MV-4-11 (cell line): Measurements from ENCODE around the gene DTWD2.
A peak's percentile ranks its signal among the peaks of the same experiment; 100 is the strongest.
"Not testable (repeated sequence)": the region's sequence is repeated elsewhere in the genome, so short reads cannot be mapped to it uniquely, and the experiment has no call there.

ENCODE experiments used
- DNase-seq: peaks from one replicate; lab custom pipeline; 2025; lab: John Stamatoyannopoulos, UW

DTWD2 gene

DNA sequence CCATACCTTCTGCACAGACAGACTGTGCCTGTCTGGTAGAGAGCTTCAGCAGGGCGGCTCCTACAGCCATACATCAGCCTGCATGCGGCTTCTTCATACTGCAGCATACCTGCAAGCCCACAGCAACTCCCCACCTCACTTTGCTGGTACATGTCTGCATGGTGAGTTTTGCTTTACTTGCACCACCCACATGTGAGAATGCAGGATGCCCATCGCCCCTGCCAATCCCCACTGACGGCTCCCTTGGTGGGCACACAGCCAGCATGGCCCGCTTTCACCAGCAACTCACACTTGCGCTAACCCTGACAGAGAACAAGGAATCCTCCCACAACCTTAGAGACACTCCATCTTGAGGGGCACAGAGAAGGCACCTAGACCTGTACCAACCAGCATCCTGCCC, 114.9 kb downstream of the DTWD2 start:
- no peak for DNase-seq

DNA sequence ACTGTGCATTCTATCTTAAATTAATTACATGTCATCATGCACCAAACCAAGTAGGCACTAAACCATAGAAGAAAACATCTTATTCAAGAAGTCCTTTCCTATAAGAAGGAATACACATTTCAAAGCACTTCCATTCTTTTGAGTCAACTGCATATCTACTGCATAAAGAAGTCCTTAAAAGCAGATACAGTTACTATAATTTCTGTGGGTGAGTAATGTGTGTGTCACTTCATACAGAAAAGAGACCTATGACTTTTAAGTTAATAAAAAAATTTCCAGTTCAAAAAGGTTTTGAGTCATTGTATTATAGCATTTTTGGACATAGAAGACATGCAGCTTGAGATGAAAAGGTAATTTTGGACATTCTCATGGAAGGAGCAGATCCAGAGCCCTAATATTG, 125.0 kb downstream of the DTWD2 start:
- DNase-seq, result no peak

DNA sequence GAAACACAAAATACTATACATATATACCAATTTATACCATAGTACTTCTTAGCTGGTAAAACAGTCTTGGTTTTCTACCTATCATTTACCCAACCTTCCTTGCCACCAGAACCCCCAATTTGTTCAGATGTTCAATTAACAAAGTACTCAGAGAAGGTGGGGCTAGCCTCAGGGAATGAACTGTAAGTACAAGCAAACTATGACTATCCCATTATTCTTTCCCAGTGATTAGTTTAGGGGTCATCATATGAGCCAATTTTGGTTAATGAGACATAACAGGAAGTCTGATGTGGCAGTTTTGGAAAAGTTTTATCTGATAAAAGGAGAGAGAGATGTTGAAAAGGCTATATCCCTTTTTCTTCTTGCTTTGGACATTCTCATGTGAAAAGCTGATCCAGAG, 125.8 kb downstream of the DTWD2 start:
- no peak for DNase-seq

DNA sequence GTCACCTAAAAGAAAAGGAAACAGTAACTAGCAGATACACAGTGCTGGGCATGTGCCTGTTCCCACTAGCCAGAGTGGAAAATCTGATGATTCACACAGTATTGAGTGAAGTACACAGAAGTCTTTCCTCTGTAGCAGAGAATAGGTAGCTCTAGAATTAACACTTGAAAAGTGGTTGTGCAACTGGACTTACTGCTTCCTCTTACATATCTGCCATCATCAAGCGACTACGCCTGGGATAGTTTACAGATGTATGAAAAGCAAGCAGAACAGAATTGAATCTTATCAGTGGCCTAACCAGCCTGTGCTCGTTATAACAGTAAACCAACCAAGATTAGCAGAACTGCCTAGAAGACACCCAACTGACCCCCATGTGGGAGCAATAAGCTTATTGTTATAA, 130.6 kb downstream of the DTWD2 start:
- DNase-seq, result peak; percentile 96

DNA sequence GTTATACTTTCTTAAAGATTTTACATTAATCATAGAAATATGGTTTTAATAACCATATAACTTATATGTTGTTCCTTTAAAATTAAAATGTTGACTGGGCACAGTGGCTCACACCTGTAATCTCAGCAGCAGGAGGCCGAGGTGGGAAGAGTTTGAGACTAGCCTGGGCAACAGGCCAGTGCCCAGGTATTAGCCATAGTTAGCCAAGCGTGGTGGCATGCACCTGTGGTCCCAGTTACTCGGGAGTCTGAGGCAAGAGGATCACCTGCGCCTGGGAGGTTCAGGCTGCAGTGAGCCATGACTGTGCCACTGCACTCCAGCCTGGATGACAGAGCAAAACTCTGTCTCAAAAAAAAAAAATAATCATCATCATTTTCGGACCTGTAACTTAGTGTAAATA, 133.5 kb downstream of the DTWD2 start:
- no peak for DNase-seq

DNA sequence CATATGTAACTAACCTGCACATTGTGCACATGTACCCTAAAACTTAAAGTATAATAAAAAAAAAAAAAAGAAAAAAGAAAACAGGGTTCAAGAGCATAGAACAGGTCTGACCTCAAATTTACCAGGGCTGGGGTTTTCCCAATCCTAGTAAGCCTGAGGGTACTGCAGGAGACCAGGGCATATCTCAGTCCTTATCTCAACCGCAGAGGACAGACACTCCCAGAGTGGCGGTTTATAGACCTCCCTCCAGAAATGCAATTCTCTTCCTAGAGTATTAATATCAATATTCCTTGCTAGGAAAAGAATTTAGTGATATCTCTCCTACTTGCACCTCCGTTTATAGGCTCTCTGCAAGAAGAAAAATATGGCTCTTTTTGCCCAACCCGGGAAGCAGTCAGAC, 136.6 kb downstream of the DTWD2 start:
- DNase-seq, result not testable (repeated sequence)

DNA sequence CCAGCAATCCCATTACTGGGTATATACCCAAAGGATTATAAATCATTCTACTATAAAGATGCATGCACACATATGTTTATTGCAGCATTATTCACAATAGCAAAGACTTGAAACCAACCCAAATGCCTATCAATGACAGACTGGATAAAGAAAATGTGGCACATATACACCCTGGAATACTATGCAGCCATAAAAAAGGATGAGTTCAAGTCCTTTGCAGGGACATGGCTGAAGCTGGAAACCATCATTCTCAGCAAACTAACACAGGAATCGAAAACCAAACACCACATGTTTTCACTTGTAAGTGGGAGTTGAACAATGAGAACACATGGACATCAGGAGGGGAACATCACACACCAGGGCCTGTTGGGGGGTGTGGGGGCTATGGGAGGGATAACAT, 138.8 kb downstream of the DTWD2 start:
- DNase-seq, result not testable (repeated sequence)

DNA sequence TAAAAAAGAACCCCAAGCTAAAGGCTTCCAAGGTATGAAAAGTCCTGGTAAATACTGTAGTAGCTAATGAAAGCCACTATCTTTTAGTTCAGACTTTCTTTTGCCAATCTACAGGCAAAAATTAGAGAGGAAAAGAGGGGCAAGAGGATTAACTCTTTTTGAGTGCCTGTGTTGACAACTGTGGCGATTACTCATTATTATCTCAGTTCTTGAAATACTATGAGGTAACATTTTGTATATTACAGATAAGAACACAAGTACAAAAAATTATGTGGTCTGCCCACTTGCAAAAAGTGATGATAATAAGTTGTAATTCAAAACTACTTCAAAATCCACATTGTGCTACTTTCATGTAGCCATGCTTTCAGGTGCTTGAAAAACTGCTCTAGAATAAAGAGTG, 144.0 kb downstream of the DTWD2 start:
- no peak for DNase-seq

DNA sequence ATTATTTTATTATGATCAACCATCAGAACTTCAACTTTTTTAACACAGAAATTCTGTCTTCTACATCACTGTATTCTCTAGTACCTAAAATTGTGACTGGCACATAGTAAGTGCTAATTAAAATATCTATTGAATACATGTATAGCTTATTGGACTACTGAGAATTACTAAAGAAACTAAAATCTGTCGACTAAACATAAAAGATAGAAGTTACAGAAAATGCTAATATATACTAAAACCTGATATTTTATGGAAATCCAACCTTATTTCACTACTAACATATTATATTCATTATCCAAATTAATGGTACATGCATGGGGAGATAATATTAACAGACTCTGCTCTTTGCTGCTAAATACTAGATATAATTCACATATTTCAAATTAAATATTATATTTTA, 153.6 kb downstream of the DTWD2 start:
- no peak for DNase-seq

DNA sequence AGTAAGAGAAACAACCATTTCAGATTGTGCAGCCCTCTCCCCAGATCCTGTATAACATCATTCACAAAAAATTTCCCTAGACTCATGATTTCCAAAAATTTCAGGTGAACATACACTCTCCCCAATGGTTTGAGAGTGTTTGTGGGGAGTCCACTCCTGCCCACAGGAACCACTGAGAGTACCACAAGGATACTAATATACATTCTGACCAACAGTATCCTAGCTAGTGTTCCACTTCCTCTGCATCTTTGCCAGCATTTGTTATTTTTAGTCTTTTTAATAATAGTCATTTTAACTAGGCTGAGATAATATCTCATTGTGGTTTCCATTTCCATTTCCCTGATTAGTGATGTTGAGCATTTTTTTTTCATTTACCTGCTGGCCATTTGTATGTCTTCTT, 155.4 kb downstream of the DTWD2 start:
- no peak for DNase-seq

DNA sequence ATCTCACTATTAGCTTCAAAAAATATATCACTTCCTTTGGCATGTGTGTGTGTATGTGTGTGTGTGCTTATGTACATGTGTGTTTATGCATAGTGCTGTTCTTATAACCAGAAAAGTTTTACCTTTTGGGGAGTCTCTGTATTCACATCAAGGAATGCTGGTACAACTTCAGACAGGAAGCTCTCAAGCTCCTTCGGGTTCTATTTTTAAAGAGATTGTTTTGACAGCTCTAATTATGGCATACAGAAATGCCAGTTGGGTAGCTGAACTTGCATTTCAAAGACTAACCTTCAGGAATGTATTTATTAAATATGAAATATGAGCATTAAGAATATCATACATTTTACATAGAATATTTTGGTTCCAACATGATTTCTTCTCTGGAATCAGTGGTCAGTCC, 163.1 kb downstream of the DTWD2 start:
- no peak for DNase-seq

DNA sequence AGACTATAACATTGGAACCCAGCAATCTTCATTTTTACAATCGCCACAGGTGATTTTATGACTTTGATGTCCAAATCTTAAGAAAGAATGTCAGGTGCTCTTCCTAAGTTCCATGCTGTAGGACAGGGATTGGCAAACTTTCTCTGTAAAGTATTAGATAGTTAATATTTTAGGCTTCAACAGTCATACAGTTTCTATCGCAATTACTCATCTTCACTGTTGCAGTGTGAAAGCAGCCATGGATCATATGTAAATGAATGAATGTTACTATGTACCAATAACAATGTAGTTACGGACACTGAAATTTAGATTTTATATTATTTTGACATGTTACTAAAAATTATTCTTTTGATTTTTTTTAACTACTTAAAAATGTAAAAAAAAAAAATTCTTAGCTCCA, 169.7 kb downstream of the DTWD2 start:
- DNase-seq, result no peak

DNA sequence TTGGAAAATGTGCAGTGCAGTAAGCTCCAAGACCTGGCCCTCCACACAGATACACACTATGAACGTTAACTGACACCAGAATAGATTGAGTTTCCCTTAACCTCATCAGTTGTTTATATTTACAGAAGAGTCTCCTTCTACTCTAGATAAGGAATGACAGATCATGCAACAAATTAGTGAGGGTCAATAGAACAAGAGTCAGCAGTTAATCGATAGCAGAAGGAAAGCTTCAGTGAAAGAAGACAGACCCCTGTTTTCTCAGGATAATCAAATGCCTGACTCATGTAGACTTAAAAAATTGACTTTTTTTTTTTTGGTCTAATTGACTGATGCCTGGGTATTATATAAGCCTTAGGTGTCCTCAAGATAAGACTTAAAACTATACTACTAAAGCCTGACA, 179.9 kb downstream of the DTWD2 start:
- DNase-seq, result no peak

DNA sequence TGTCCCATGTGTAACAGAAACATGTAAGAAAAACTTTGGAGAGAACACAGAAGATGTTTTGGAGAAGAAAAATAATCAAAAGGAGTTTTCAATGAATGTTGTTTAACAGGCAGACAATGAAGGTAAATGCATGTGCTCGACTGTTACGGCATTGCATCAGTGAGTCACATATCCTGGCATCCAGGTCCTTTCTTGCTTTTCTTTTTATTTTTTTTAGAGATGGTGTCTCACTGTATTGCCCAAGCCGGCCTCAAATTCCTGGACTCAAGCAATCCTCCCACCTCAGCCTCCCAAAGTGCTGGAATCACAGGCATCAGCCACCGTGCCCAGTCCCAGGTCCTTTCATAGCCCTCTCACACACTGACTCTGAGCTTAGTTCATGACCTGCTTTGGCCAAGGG, 181.8 kb downstream of the DTWD2 start:
- no peak for DNase-seq

DNA sequence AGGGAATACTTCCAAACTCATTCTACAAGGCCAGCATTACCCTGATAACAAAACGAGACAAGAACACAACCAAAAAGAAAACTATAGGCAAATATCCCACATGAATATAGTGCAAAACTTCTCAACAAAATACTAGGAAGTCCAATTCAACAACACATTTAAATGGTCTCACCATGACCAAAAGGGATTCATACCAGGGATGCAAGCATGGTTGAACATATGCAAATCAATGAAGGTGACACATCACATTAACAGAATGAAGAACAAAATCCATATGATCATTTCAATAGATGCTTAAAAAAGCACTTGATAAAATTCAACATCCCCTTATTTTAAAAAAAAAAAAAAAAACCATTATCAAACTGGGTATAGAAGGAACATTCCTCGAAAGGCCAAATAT, 186.0 kb downstream of the DTWD2 start:
- DNase-seq, result no peak

DNA sequence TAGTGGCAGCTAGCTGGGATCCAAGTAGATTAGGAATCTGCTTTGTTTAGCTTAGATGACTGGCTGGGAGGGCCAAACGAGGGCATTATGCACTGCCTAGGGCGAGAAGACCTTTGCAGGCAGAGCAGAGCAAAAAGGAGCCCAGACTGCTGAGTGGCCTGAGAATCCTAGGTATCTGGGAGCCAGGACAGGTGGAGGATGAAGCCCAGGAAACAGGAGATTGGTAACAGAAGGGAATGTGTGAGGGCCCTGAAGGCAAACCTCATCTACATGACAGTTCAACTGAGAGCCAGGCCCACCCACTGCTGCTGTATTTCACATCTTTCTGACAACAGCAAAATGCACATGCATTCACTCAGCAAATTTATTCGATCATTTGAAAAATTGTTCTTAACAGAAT, 192.3 kb downstream of the DTWD2 start:
- DNase-seq, result no peak

DNA sequence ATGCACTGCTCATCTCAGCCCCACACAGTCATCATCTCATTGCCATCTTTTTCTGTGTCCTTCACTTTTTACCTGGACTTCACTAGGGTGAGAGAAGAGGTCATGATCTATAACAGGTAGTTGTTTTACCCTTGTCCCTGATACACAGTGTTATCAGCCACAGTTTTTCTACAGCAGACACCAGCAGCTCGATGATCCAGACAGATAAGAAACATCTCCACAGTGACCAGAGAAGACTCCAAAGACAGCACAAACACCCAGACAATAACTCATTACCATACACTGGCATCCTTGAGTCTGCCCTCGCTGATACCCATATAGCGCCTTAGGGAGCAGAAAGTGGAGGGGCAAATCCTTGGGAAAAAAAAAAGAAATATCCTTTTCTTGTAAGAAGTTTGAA, 194.1 kb downstream of the DTWD2 start:
- DNase-seq, result no peak

DNA sequence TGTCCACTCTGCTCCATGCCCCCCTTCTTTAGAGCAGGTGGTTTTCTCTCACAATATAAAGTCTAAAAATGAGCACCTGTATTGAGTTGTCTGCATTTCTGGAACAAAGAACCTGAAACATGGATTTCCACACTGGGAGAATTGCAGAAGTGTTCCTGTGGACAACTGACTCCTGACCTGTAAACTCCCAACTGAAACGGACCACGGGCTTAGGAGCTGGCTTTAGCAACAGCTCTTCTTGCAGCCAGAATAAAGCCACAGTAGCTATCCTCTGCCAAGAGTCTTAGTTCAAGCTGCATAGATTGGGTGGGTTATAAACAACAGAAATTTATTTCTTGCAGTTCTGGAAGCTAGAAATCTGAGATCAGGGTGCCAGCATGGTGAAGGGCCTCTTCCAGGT, 194.7 kb downstream of the DTWD2 start:
- DNase-seq, result peak; percentile 4

DNA sequence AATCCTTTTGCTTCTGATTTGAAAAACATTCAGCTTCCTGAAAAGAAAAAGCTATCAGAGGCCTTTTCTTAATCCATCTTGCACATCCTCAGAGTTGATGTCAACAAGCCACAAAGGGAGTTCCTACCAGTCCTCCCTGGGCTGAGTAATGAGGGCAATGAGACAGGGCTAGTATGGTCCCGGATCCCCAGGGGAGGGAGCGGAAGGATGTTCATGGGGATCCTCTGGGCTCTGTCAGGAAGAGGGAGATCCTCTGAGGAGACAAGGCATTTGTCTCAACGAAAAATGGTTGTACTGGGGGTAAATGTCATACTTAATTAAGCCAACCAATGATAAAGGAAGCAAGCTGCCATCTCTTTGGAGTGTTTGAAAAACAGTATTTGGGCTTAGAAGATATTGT, 195.3 kb downstream of the DTWD2 start:
- DNase-seq, result peak; percentile 6

DNA sequence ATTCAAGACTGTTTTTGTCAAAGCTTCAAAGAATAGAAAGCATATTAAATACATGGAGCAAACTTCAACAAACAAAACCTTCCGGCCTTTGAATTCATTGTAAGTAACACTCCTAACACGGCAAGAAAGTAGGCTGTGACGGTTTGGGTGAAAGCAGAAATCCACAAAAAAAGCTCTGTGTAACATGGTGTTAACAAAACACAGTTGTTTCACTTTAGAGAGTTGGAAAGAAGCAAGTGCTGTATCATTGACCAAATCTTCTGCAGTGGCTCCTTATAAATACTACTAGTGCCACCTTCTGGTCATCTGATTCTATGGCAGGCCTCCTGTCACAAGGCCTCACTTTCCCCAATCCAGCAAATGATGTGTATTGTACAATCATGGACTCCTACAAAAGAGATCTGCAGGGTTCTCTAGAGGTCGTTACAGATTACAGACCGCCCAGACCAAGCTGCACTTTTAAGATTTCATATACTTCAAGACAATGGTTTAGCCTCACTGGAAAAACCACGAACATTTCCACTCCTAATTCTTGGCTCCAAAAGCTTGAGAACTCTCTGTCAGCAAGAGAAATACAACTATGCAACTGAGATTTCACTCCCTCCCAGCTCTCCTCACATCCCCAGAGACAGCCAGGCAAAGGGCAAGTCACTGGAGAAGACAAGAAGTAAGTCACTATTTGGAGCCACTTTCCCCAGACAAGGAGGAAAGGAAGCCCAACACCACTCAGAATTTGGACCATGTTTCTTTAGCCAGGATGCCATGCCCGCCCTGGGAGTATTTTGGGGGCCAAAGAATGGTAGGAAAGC, 196.2 kb downstream of the DTWD2 start:
- peak; percentile 66 for DNase-seq

DNA sequence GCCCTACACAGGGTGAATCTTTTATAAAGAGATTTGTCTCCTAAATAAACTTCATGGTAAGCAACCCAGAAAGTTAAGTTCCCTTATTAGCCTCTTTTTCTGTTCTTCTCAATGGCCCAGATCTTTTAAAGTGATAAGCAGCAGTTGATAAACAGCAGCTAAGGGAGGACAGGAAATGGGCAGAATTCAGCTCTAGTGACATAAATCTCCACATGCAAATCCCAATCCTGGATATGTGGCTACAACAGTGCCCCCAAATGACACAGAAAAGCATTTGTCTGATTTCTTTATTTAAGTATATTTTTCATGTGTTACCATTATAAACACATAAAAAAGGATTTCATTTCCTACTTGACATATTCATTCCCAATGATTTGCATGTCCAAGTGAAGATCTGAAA, 199.0 kb downstream of the DTWD2 start:
- DNase-seq, result no peak

DNA sequence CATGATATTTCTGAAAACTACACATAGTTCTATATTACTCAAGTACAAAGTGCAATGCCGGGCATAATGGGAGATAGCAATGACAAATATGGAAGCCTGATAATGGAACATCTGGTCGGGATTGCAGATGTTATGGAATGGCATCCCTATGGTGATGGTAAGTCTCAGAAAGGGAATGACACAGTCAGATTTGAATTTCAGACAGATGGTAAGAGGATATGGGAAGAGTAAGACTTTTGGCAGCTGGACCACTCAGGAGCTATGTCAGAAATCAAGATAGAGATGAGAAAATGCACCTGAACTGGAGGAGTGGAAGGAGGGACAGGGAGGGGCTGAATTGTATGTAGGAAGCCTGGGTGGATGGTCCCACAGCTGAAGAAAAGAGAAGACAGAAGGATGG, 200.0 kb downstream of the DTWD2 start:
- DNase-seq, result no peak
